ENCODE measurements around the gene ZNF417.

Gene ZNF417

DNA sequence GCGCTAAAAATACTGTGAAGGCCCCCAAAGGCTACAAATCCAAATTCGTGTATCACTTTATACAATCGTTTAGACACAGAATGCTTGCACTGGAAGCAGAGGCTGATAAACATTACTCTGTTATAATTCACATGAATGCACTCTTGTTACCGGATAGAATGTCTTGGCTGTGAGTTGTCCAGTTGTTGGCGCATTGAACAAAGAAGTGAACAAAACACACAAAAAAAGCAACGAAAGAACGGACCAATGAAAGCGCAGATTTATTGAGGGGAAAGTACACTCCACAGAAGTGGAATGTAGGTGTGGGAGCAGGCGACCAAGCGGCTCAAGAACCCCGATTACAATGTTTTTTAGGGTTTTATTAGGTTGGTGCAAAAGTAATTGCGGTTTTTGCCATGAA is 19.3 kb upstream of the ZNF417 start (continued):
- TF ChIP-seq ZNF664 (tag by site-specific recombination; IDR thresholded peaks at IDR 0.05) (no peak), ZSCAN30 (tag by site-specific recombination; IDR thresholded peaks at IDR 0.05) (no peak), ZNF560 (tag by site-specific recombination; IDR thresholded peaks at IDR 0.05; ENCODE audit: borderline replicate concordance) (no peak)
- TF ChIP-seq, protein P1, sequence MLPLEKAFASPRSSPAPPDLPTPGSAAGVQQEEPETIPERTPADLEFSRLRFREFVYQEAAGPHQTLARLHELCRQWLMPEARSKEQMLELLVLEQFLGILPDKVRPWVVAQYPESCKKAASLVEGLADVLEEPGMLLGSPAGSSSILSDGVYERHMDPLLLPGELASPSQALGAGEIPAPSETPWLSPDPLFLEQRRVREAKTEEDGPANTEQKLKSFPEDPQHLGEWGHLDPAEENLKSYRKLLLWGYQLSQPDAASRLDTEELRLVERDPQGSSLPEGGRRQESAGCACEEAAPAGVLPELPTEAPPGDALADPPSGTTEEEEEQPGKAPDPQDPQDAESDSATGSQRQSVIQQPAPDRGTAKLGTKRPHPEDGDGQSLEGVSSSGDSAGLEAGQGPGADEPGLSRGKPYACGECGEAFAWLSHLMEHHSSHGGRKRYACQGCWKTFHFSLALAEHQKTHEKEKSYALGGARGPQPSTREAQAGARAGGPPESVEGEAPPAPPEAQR (tag by site-specific recombination; IDR thresholded peaks at IDR 0.05) = no peak

DNA sequence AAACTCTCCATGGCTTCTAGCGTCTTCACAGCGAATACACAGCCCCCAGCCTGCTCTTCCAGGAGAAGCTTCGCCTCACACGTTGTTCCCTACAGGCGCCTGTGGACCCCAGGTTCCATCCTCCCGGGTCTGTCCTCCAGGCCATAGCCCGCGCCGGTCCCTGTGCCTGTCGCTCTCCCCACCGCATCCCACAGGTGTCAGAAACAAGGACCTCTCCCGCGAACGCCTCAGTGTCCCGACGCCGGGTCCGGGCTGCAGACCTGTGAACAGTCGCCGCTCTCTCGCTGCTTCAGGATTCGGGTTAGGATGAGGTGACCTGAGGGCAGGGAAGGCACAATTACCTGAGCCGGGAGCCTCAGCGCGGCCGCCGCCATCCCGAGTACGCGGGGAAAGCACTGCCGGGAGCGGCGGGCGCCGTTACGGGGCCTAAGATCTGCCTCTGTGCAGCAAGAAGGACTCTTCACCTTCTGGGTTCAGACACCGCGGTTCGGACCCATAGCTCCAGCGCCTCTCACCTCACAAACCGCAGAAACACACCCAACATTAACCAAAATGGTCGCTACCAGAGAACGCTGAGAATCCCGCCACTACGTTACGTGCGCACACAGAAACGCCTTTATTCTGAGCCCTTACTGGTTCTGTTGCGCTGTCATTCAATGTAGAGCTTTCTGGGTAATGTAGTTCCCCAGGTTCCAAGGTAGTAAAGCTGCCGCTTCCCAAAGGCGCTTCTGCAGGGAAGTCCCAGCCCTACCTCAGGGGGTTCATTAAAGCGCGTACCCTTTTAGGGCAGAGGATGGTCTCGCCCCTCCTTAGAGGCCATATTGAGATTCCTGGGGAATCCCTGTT is 18.7 kb upstream of the ZNF417 start, which contains the start of gene ZNF418:
Gene ZNF418 (minus strand): TSS at position 583 of the 846 bp plus-strand sequence. CDS start 1,580 bp downstream, outside the sequence.
- TF ChIP-seq, protein P2, sequence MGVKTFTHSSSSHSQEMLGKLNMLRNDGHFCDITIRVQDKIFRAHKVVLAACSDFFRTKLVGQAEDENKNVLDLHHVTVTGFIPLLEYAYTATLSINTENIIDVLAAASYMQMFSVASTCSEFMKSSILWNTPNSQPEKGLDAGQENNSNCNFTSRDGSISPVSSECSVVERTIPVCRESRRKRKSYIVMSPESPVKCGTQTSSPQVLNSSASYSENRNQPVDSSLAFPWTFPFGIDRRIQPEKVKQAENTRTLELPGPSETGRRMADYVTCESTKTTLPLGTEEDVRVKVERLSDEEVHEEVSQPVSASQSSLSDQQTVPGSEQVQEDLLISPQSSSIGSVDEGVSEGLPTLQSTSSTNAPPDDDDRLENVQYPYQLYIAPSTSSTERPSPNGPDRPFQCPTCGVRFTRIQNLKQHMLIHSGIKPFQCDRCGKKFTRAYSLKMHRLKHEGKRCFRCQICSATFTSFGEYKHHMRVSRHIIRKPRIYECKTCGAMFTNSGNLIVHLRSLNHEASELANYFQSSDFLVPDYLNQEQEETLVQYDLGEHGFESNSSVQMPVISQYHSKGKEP (tag by site-specific recombination; IDR thresholded peaks at IDR 0.05) = no peak
- TF ChIP-seq ZSCAN30 (tag by site-specific recombination; IDR thresholded peaks at IDR 0.05) = no peak
- TF ChIP-seq, protein P3, sequence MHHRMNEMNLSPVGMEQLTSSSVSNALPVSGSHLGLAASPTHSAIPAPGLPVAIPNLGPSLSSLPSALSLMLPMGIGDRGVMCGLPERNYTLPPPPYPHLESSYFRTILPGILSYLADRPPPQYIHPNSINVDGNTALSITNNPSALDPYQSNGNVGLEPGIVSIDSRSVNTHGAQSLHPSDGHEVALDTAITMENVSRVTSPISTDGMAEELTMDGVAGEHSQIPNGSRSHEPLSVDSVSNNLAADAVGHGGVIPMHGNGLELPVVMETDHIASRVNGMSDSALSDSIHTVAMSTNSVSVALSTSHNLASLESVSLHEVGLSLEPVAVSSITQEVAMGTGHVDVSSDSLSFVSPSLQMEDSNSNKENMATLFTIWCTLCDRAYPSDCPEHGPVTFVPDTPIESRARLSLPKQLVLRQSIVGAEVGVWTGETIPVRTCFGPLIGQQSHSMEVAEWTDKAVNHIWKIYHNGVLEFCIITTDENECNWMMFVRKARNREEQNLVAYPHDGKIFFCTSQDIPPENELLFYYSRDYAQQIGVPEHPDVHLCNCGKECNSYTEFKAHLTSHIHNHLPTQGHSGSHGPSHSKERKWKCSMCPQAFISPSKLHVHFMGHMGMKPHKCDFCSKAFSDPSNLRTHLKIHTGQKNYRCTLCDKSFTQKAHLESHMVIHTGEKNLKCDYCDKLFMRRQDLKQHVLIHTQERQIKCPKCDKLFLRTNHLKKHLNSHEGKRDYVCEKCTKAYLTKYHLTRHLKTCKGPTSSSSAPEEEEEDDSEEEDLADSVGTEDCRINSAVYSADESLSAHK (tag by site-specific recombination; IDR thresholded peaks at IDR 0.05) = no peak
- peak; percentile 48; the same call in 1 of the 2 replicates for TF ChIP-seq SCRT2 (tag by site-specific recombination; IDR thresholded peaks at IDR 0.05)
- TF ChIP-seq ZNF121 (tag by site-specific recombination; IDR thresholded peaks at IDR 0.05) = no peak
- H3K4me3 ChIP-seq (ENCODE audit: low read depth, low read length) = no peak within 1 kb of the TSS
- ChIA-PET POLR2A (no interaction called here), CTCF (interaction anchor here (0.6 kb wide), 1 partner anchor 230 kb away, joined by 3 read pairs; no protein-coding TSS in a partner anchor)
- peaks cover 6% of the 10 kb centered on the region for H3K9me3 ChIP-seq (ENCODE audit: control insufficient read depth, insufficient read depth, low read depth, low read length)
- H3K36me3 ChIP-seq (ENCODE audit: control insufficient read depth in 2 of 2, insufficient read depth in 1 of 2, low read length in 2 of 2) = peaks cover 22 to 33% of the 10 kb centered on the region in 2 experiments
- H3K27ac ChIP-seq (ENCODE audit: extremely low read depth, low read depth, low read length) = no peak within 1 kb of the TSS
- no peaks in the 10 kb centered on the region for H3K4me1 ChIP-seq (ENCODE audit: control insufficient read depth, insufficient read depth, low read length)

DNA sequence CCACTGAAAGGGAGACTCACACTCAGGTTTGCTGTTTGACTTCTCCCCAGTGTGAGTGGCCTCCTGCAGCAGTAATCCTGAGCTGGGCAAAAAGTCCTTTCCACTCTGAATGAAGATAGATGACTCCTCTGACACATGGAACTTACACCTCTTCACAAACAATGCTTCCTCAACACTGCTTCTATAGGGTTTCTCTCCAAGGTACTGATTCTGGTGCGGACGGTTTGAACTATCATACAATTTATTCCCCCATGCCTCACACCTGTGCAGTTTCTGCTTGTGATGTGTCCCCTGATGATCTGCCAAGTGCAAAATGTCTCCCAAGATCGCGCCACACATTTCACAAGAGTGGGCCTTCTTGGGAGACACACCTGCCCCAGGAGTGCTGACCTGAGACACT is 11.2 kb upstream of the ZNF417 start:
- Histone ChIP-seq H3K4me1 (ENCODE audit: control insufficient read depth, insufficient read depth, low read length) (no peaks in the 10 kb centered on the region), H3K9me3 (ENCODE audit: control insufficient read depth, insufficient read depth, low read depth, low read length) (no peaks in the 10 kb centered on the region; the same call in none of the 2 replicates), H3K27ac (ENCODE audit: extremely low read depth, low read depth, low read length) (no peak overlapping the region), H3K36me3 (ENCODE audit: control insufficient read depth in 2 of 2, insufficient read depth in 1 of 2, low read length in 2 of 2) (peaks cover 0 to 11% of the 10 kb centered on the region in 2 experiments; a peak in 2 of 3 replicates), H3K4me3 (ENCODE audit: low read depth, low read length) (no peak overlapping the region)
- CTCF ChIA-PET = no interaction called here
- TF ChIP-seq ZNF654 (tag by site-specific recombination; IDR thresholded peaks at IDR 0.05; ENCODE audit: low read depth) = no peak
- no peak for TF ChIP-seq ZNF624 (tag by site-specific recombination; IDR thresholded peaks at IDR 0.05)
- TF ChIP-seq, protein P4, sequence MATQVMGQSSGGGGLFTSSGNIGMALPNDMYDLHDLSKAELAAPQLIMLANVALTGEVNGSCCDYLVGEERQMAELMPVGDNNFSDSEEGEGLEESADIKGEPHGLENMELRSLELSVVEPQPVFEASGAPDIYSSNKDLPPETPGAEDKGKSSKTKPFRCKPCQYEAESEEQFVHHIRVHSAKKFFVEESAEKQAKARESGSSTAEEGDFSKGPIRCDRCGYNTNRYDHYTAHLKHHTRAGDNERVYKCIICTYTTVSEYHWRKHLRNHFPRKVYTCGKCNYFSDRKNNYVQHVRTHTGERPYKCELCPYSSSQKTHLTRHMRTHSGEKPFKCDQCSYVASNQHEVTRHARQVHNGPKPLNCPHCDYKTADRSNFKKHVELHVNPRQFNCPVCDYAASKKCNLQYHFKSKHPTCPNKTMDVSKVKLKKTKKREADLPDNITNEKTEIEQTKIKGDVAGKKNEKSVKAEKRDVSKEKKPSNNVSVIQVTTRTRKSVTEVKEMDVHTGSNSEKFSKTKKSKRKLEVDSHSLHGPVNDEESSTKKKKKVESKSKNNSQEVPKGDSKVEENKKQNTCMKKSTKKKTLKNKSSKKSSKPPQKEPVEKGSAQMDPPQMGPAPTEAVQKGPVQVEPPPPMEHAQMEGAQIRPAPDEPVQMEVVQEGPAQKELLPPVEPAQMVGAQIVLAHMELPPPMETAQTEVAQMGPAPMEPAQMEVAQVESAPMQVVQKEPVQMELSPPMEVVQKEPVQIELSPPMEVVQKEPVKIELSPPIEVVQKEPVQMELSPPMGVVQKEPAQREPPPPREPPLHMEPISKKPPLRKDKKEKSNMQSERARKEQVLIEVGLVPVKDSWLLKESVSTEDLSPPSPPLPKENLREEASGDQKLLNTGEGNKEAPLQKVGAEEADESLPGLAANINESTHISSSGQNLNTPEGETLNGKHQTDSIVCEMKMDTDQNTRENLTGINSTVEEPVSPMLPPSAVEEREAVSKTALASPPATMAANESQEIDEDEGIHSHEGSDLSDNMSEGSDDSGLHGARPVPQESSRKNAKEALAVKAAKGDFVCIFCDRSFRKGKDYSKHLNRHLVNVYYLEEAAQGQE (tag by site-specific recombination; IDR thresholded peaks at IDR 0.05) = peak; percentile 59
- TF ChIP-seq ZNF521 (tag by site-specific recombination; IDR thresholded peaks at IDR 0.05) = no peak
- POLR2A ChIA-PET = interaction anchor here (0.6 kb wide), 1 partner anchor 76 kb away, joined by 3 read pairs; no protein-coding TSS in a partner anchor
